Nephron progenitor cell (in vitro differentiated cells): Measurements from ENCODE around the gene TMEM44.
"Not testable (repeated sequence)": the region's sequence is repeated elsewhere in the genome, so short reads cannot be mapped to it uniquely, and the experiment has no call there.

Source experiments
- DNase-seq: peaks from one replicate; pipeline ENCODE4 v3.0.0; 2021
- H3K27ac Mint-ChIP-seq: 2 replicates; pipeline ENCODE4 v1.8.0; 2021; ENCODE audit warnings: mild to moderate bottlenecking, moderate library complexity, mixed read lengths
- H3K27me3 Mint-ChIP-seq: 2 replicates; pipeline ENCODE4 v1.8.0; 2021; ENCODE audit warnings: mild to moderate bottlenecking, low read depth, mixed read lengths; ENCODE audit not compliant: poor library complexity
- H3K36me3 Mint-ChIP-seq: 2 replicates; pipeline ENCODE4 v1.8.0; 2021; ENCODE audit warnings: low read depth, mixed read lengths
- H3K4me1 Mint-ChIP-seq: 2 replicates; pipeline ENCODE4 v1.8.0; 2021; ENCODE audit warnings: mixed read lengths
- H3K4me3 Mint-ChIP-seq: 2 replicates; pipeline ENCODE4 v1.8.0; 2021; ENCODE audit warnings: mild to moderate bottlenecking, moderate library complexity, mixed read lengths
- H3K9me3 Mint-ChIP-seq: 2 replicates; pipeline ENCODE4 v1.8.0; 2021; ENCODE audit warnings: mild to moderate bottlenecking, moderate library complexity, mixed read lengths
- TF ChIP-seq, protein P1 (sequence below): fragments of 200-600 bp; sonication (generic); IDR thresholded peaks from 2 replicates; pipeline ENCODE4 v1.5.0; 2021; ENCODE audit warnings: antibody characterized with exemption

TMEM44 gene

GRCh38 chr3:194548346-194549321 lies 84.6 kb downstream of the TMEM44 start:
- Mint-ChIP-seq H3K36me3 (peaks cover 7% of the 10 kb centered on the region), H3K9me3 (peaks cover 18% of the 10 kb centered on the region), H3K27me3 (no peaks in the 10 kb centered on the region), H3K4me3 (no peak overlapping the region), H3K4me1 (peaks cover 16% of the 10 kb centered on the region), H3K27ac (peak overlapping the region; percentile 12)
- TF ChIP-seq, protein P1, sequence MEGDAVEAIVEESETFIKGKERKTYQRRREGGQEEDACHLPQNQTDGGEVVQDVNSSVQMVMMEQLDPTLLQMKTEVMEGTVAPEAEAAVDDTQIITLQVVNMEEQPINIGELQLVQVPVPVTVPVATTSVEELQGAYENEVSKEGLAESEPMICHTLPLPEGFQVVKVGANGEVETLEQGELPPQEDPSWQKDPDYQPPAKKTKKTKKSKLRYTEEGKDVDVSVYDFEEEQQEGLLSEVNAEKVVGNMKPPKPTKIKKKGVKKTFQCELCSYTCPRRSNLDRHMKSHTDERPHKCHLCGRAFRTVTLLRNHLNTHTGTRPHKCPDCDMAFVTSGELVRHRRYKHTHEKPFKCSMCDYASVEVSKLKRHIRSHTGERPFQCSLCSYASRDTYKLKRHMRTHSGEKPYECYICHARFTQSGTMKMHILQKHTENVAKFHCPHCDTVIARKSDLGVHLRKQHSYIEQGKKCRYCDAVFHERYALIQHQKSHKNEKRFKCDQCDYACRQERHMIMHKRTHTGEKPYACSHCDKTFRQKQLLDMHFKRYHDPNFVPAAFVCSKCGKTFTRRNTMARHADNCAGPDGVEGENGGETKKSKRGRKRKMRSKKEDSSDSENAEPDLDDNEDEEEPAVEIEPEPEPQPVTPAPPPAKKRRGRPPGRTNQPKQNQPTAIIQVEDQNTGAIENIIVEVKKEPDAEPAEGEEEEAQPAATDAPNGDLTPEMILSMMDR, result no peak
- no peak for DNase-seq

DNA sequence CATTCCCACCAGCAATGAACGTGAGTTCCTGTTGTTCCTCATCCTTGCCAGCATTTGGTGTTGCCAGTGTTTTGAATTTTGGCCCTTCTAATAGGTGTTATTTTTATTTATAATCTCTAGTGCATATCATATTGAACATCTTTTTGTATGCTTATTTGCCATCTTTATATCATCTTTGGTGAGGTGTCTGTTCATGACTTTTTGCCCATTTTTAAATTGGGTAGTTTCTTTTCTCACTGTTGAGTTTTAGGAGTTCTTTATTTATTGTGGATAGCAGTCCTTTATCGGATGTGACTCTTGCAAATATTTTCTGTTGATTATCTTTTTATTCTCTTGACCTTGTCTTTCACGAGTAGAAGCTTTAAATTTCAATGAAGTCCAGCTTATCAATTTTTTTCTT lies 86.2 kb downstream of the TMEM44 start:
- Mint-ChIP-seq H3K36me3 (peaks cover 7% of the 10 kb centered on the region), H3K27ac (no peak overlapping the region), H3K4me1 (peaks cover 16% of the 10 kb centered on the region), H3K27me3 (no peaks in the 10 kb centered on the region), H3K4me3 (no peak overlapping the region), H3K9me3 (peaks cover 18% of the 10 kb centered on the region)
- TF ChIP-seq, protein P1, result no peak
- DNase-seq, result no peak

GRCh38 chr3:194545538-194545937 lies 87.7 kb downstream of the TMEM44 start:
- H3K9me3 Mint-ChIP-seq, result peaks cover 18% of the 10 kb centered on the region
- H3K4me3 Mint-ChIP-seq, DNase-seq, H3K36me3 Mint-ChIP-seq, H3K27me3 Mint-ChIP-seq, H3K27ac Mint-ChIP-seq: not testable (repeated sequence)
- peaks cover 15% of the 10 kb centered on the region for H3K4me1 Mint-ChIP-seq

- DNase-seq, result no peak
- Mint-ChIP-seq H3K4me3 (no peak overlapping the region), H3K27me3 (peaks cover 4% of the 10 kb centered on the region), H3K9me3 (peaks cover 18% of the 10 kb centered on the region), H3K36me3 (peaks cover 7% of the 10 kb centered on the region), H3K4me1 (peaks cover 7% of the 10 kb centered on the region), H3K27ac (no peak overlapping the region)
- TF ChIP-seq, protein P1, result no peak
Observed at GRCh38 chr3:194543550-194543949, 89.7 kb downstream of the TMEM44 start.

DNA sequence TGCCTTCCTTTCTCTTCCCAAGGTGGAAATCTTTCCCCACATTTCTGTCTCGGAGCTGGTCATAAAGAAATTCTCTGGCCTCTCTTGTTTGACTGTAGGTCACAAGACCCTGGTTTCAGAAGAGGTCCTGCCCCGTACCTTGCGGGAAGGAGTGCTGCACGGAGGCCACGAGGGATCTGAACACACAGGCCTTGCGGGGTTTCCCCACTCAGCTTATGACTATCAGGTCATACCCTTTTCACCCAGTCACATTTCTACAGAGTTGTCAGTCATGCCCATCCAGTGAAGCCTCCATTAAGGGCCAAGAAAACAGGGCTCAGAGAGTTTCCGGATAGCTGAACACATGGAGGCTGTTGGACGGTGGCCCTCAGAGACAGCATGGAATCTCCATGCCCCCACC lies 91.7 kb downstream of the TMEM44 start:
- H3K4me3 Mint-ChIP-seq, result no peak overlapping the region
- no peak overlapping the region for H3K27ac Mint-ChIP-seq
- peaks cover 4% of the 10 kb centered on the region for H3K27me3 Mint-ChIP-seq
- peaks cover 5% of the 10 kb centered on the region for H3K4me1 Mint-ChIP-seq
- peaks cover 9% of the 10 kb centered on the region for H3K9me3 Mint-ChIP-seq
- TF ChIP-seq, protein P1, result no peak
- no peaks in the 10 kb centered on the region for H3K36me3 Mint-ChIP-seq
- no peak for DNase-seq

GRCh38 chr3:194540274-194540905 lies 92.8 kb downstream of the TMEM44 start:
- H3K27me3 Mint-ChIP-seq, result peaks cover 4% of the 10 kb centered on the region
- no peak for DNase-seq
- TF ChIP-seq, protein P1, result no peak
- H3K4me1 Mint-ChIP-seq, result peaks cover 5% of the 10 kb centered on the region
- H3K9me3 Mint-ChIP-seq, result peaks cover 5% of the 10 kb centered on the region
- no peak overlapping the region for H3K4me3 Mint-ChIP-seq
- no peak overlapping the region for H3K27ac Mint-ChIP-seq
- H3K36me3 Mint-ChIP-seq, result no peaks in the 10 kb centered on the region
